PC-3 (cell line): Measurements from ENCODE around the gene CDC37L1. TPM values are rescaled to one million over a fixed set of nuclear protein-coding genes. Genes with fewer than 3 reads are reported as not detected.

Experiments
- ATAC-seq: fragments of 200-7000 bp; cut with Tn5 transposase; 2 replicates; pipeline ENCODE4 v1.9.1; 2020; ENCODE audit warnings: mild to moderate bottlenecking, moderate library complexity
- BruUV-seq: library from RNA; stranded (reverse); fragments of 400-500 nt; replicated peaks from 2 replicates; lab custom pipeline; 2021; lab: Mats Ljungman, UMichigan
- CTCF ChIA-PET: fragments of 300-600 bp; sonication (Branson Sonifier 250); formaldehyde crosslinking; loops from one replicate; lab custom pipeline; 2022; ENCODE audit warnings: antibody characterized with exemption; lab: Charles Lee
- POLR2A ChIA-PET: fragments of 300-600 bp; sonication (Branson Sonifier 250); formaldehyde crosslinking; loops from one replicate; lab custom pipeline; 2022; ENCODE audit warnings: antibody characterized with exemption; ENCODE audit not compliant: unreplicated experiment; lab: Charles Lee
- DNase-seq: peaks from one replicate; pipeline ENCODE4 v3.0.0-alpha.2; 2015
- H2AFZ ChIP-seq: fragments of 300-600 bp; sonication (generic); 2 replicates; pipeline ENCODE4 v1.6.0; 2016; ENCODE audit warnings: antibody characterized with exemption, low read length
- H3F3A ChIP-seq: fragments of 300-600 bp; sonication (generic); one replicate; pipeline ENCODE4 v1.6.0; 2017; ENCODE audit warnings: antibody characterized with exemption, low read length, control low read depth, mild to moderate bottlenecking; ENCODE audit not compliant: unreplicated experiment
- H3K27ac ChIP-seq: fragments of 300-600 bp; sonication (generic); 2 replicates; pipeline ENCODE4 v1.5.1; 2016; ENCODE audit warnings: mild to moderate bottlenecking, low read length
- H3K27me3 ChIP-seq: fragments of 300-600 bp; sonication (generic); 2 replicates; pipeline ENCODE4 v1.6.1; 2016; ENCODE audit warnings: low read length, mixed read lengths
- H3K36me3 ChIP-seq: fragments of 300-600 bp; sonication (generic); 2 replicates; pipeline ENCODE4 v1.6.1; 2016; ENCODE audit warnings: low read depth, mixed run types, low read length, mixed read lengths
- H3K4me1 ChIP-seq: fragments of 300-600 bp; sonication (generic); 2 replicates; pipeline ENCODE4 v1.5.1; 2016; ENCODE audit warnings: low read length; ENCODE audit not compliant: insufficient read depth
- H3K4me2 ChIP-seq: fragments of 300-600 bp; sonication (generic); 2 replicates; pipeline ENCODE4 v1.6.0; 2016; ENCODE audit warnings: low read length
- H3K4me3 ChIP-seq: fragments of 300-600 bp; sonication (generic); 2 replicates; pipeline ENCODE4 v1.5.1; 2016; ENCODE audit warnings: mild to moderate bottlenecking, low read length, mixed read lengths
- H3K79me2 ChIP-seq: fragments of 300-600 bp; sonication (generic); 2 replicates; pipeline ENCODE4 v1.6.1; 2017; ENCODE audit warnings: low read length, mixed read lengths
- H3K9ac ChIP-seq: fragments of 300-600 bp; sonication (generic); 2 replicates; pipeline ENCODE4 v1.6.0; 2016; ENCODE audit warnings: mild to moderate bottlenecking, low read length
- H3K9me2 ChIP-seq: fragments of 300-600 bp; sonication (generic); replicated peaks from 2 replicates; pipeline ENCODE4 v1.6.1; 2016; ENCODE audit warnings: mixed run types, low read length, mixed read lengths
- H3K9me3 ChIP-seq: fragments of 300-600 bp; sonication (generic); 2 replicates; pipeline ENCODE4 v1.6.1; 2016; ENCODE audit warnings: low read length, mixed read lengths
- H4K20me1 ChIP-seq: fragments of 300-600 bp; sonication (generic); 2 replicates; pipeline ENCODE4 v1.6.1; 2016; ENCODE audit warnings: low read length, mixed read lengths
- CTCF ChIP-seq: fragments of 300-600 bp; sonication (generic); conservative IDR thresholded peaks from 2 replicates; pipeline ENCODE4 v1.5.1; 2017; ENCODE audit warnings: antibody characterized with exemption, low read depth, mild to moderate bottlenecking, low read length
- EZH2 ChIP-seq: fragments of 300-600 bp; sonication (generic); IDR thresholded peaks from one replicate; pipeline ENCODE4 v1.6.1; 2017; ENCODE audit warnings: antibody characterized with exemption, mild to moderate bottlenecking, low read length; ENCODE audit not compliant: unreplicated experiment
- EZH2phosphoT487 ChIP-seq: fragments of 300-600 bp; sonication (generic); IDR thresholded peaks from 2 replicates; pipeline ENCODE4 v1.6.1; 2018; ENCODE audit warnings: mild to moderate bottlenecking, antibody characterized with exemption, low read length, borderline replicate concordance
- intact Hi-C: fragments of 100-400 bp; cut with micrococcal nuclease; formaldehyde crosslinking; loops from 2 replicates; pipeline ENCODE4 v1.9.0; 2023
- total RNA-seq: library from RNA; depleted of rRNA; stranded (reverse); fragments of >200 nt; gene quantifications from 2 replicates; pipeline ENCODE4 v1.2.3, GENCODE V29; 2014; rRNA removed

CDC37L1 gene
- total RNA-seq, 1 experiment from 2014 or later = 5.1 TPM

GRCh38 chr9:4755026-4755609, 75.7 kb downstream of the CDC37L1 start:
- no peaks in the 10 kb centered on the region for H3K9me3 ChIP-seq
- no peaks in the 10 kb centered on the region for H3F3A ChIP-seq
- BruUV-seq = no TSS peak
- ChIA-PET POLR2A (no interaction called here), CTCF (interaction anchor here (0.6 kb wide), 1 partner anchor 1358 kb away, joined by 3 read pairs; no protein-coding TSS in a partner anchor)
- H3K4me1 ChIP-seq = no peaks in the 10 kb centered on the region; the same call in 1 of the 2 replicates
- TF ChIP-seq EZH2 (no peak), CTCF (no peak), EZH2phosphoT487 (no peak)
- ATAC-seq (no peak), DNase-seq (no peak)
- H3K9me2 ChIP-seq = no peaks in the 10 kb centered on the region
- intact Hi-C loops = loop anchor here (10.0 kb wide), 1 partner anchor 840 kb away; no protein-coding TSS in a partner anchor
- no peak overlapping the region for H3K4me2 ChIP-seq
- no peak overlapping the region for H3K27ac ChIP-seq
- H3K9ac ChIP-seq = no peak overlapping the region
- H3K36me3 ChIP-seq = no peaks in the 10 kb centered on the region; the same call in 1 of the 2 replicates
- H3K27me3 ChIP-seq = no peaks in the 10 kb centered on the region
- H3K79me2 ChIP-seq = no peaks in the 10 kb centered on the region
- H3K4me3 ChIP-seq = no peak overlapping the region
- no peaks in the 10 kb centered on the region for H4K20me1 ChIP-seq
- no peak overlapping the region for H2AFZ ChIP-seq

GRCh38 chr9:4756420-4756819, 77.1 kb downstream of the CDC37L1 start:
- intact Hi-C loops = loop anchor here (10.0 kb wide), 1 partner anchor 838 kb away; no protein-coding TSS in a partner anchor
- CTCF ChIA-PET = no interaction called here

More at GRCh38 chr9:4756420-4756819, 77.1 kb downstream of the CDC37L1 start:
- TF ChIP-seq EZH2 (no peak), EZH2phosphoT487 (no peak), CTCF (no peak)
- Histone ChIP-seq H3K9me3 (no peaks in the 10 kb centered on the region), H3K9me2 (no peaks in the 10 kb centered on the region), H3K4me3 (no peak overlapping the region), H3K9ac (no peak overlapping the region), H3K27me3 (no peaks in the 10 kb centered on the region), H2AFZ (no peak overlapping the region), H4K20me1 (no peaks in the 10 kb centered on the region), H3K4me1 (no peaks in the 10 kb centered on the region; the same call in 1 of the 2 replicates), H3F3A (no peaks in the 10 kb centered on the region), H3K79me2 (no peaks in the 10 kb centered on the region), H3K27ac (no peak overlapping the region), H3K36me3 (no peaks in the 10 kb centered on the region; the same call in 1 of the 2 replicates), H3K4me2 (no peak overlapping the region)
- no peak for DNase-seq
- ATAC-seq = no peak
- no TSS peak for BruUV-seq
- POLR2A ChIA-PET = no interaction called here

Other genes with a start within 250 kb of the CDC37L1 start
- 3.2 and 4.8 TPM in 2 replicates for gene SLC1A1, start 189.1 kb upstream of the CDC37L1 start, total RNA-seq
- gene PLPP6, start 17.3 kb upstream of the CDC37L1 start, total RNA-seq = 3.6 and 4.0 TPM in 2 replicates
- gene SPATA6L, start 13.1 kb upstream of the CDC37L1 start, total RNA-seq = 1.4 TPM in 1 of 2 replicates, not detected in the other
- gene AK3, start 61.6 kb downstream of the CDC37L1 start, total RNA-seq = 42.2 and 79.2 TPM in 2 replicates
- gene RCL1, start 113.4 kb downstream of the CDC37L1 start, total RNA-seq = 52.2 and 61.5 TPM in 2 replicates